Fibroblast of mammary gland (primary cell): ENCODE results near the gene SRRM2.

Experiments used
- DNase-seq: peaks from one replicate; pipeline ENCODE4 v3.0.0-alpha.2; 2010; ENCODE audit warnings: low read depth
- H3K4me3 ChIP-seq: 2 replicates; pipeline ENCODE4 v1.5.1; 2011; ENCODE audit warnings: low read depth, mild to moderate bottlenecking, low read length, moderate library complexity; ENCODE audit not compliant: control insufficient read depth
- TF ChIP-seq, protein P1 (sequence below): conservative IDR thresholded peaks from 2 replicates; pipeline ENCODE4 v1.5.1; 2011; ENCODE audit warnings: low read depth, low read length, inconsistent platforms; ENCODE audit not compliant: control insufficient read depth, insufficient read depth

SRRM2 gene

DNA sequence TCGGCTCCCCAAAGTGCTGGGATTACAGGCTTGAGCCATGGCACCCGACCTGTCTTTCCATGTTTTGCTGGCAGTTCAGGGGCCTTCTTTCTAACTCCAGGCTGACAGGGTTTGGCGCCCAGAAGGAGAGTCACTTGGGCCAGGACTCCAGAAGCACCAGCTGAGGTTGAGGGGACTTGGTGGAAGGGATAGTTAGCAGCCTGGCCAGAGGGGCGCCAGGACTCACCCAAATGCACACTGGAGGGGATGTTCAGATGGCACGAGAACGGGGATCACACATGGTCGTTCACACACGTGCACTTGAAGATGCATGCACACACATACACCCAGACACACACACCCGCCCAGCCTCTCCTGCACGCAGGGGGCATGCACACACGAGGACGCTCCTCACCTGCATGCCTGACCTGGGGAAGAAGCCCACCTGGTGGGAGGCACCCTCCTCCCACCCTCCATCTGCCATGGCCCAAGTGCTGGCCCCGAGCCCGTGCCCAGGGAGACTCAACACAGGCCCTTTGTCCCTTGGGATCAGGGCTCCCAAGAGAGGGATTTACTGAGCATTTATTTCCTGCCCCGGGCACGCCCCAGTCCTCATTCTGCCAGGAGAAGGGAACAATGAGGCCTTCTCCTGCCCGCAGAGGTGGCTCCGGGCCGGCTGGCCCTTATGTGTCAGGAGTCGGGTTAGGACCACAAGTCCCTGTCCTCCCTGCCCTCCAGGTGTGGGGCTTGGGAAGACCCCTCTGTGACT, 62.3 kb downstream of the SRRM2 start:
- no peak overlapping the region for H3K4me3 ChIP-seq
- TF ChIP-seq, protein P1, sequence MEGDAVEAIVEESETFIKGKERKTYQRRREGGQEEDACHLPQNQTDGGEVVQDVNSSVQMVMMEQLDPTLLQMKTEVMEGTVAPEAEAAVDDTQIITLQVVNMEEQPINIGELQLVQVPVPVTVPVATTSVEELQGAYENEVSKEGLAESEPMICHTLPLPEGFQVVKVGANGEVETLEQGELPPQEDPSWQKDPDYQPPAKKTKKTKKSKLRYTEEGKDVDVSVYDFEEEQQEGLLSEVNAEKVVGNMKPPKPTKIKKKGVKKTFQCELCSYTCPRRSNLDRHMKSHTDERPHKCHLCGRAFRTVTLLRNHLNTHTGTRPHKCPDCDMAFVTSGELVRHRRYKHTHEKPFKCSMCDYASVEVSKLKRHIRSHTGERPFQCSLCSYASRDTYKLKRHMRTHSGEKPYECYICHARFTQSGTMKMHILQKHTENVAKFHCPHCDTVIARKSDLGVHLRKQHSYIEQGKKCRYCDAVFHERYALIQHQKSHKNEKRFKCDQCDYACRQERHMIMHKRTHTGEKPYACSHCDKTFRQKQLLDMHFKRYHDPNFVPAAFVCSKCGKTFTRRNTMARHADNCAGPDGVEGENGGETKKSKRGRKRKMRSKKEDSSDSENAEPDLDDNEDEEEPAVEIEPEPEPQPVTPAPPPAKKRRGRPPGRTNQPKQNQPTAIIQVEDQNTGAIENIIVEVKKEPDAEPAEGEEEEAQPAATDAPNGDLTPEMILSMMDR, result no peak
- DNase-seq, result no peak

- TF ChIP-seq, protein P1, result no peak
- H3K4me3 ChIP-seq, result no peak overlapping the region
- no peak for DNase-seq
Observed at GRCh38 chr16:2815299-2815771, 62.9 kb downstream of the SRRM2 start.

DNA sequence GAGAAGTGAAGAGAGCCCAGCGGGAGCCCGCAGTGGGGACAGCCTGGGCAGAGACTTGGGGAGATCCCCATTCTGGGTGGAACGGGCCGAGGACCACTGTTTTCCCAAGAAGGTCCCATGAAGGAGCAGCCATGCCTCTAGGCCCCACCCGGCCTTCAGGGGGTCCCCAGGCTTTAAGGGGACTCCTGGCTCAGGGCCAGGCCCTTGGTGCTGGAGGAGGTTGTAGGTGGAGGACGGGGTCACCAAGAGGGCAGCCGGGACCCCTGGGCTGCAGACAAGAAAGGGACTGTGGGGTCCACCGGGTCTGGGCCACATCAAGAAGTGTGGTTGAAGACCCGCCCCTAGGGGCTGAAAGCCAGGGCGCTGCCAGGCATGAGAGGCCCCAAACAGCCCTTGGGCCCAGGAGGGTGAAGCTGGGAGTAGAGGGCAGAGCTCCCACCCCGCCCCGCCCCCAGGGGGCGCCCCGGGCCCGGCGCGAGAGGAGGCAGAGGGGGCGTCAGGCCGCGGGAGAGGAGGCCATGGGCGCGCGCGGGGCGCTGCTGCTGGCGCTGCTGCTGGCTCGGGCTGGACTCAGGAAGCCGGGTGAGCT, 64.4 kb downstream of the SRRM2 start, which contains the start of gene PRSS21:
Gene PRSS21, plus strand, starts transcription at position 487 of the 589 bp plus-strand sequence. Its CDS starts 32 bp downstream, at position 519.
- TF ChIP-seq, protein P1, result no peak
- H3K4me3 ChIP-seq, result no peak within 1 kb of the TSS
- no peak for DNase-seq

GRCh38 chr16:2817340-2818271, 65.2 kb downstream of the SRRM2 start:
- TF ChIP-seq, protein P1, result no peak
- no peak for DNase-seq
- H3K4me3 ChIP-seq, result no peak overlapping the region

GRCh38 chr16:2818272-2818876, 65.9 kb downstream of the SRRM2 start:
- H3K4me3 ChIP-seq, result no peak overlapping the region
- TF ChIP-seq, protein P1, result no peak
- DNase-seq, result no peak
